HEK293T (cell line): Measurements from ENCODE around the gene TMEM144.

Experiments used
- BHLHE40 ChIP-seq: fragments of 450-650 bp; IDR thresholded peaks from 2 replicates; pipeline ENCODE4 v1.6.1; 2016; ENCODE audit warnings: mild to moderate bottlenecking, moderate library complexity, borderline replicate concordance
- CTBP1 ChIP-seq: fragments of 450-650 bp; IDR thresholded peaks from 2 replicates; pipeline ENCODE4 v1.6.1; 2016; ENCODE audit warnings: borderline replicate concordance
- ELF4 ChIP-seq: fragments of 450-650 bp; IDR thresholded peaks from 2 replicates; pipeline ENCODE4 v1.6.1; 2017; ENCODE audit warnings: antibody characterized with exemption
- FOXM1 ChIP-seq: fragments of 450-650 bp; IDR thresholded peaks from 2 replicates; pipeline ENCODE4 v1.6.1; 2017; ENCODE audit warnings: mild to moderate bottlenecking, borderline replicate concordance
- NFRKB ChIP-seq: fragments of 450-650 bp; IDR thresholded peaks from 2 replicates; pipeline ENCODE4 v1.6.1; 2016; ENCODE audit warnings: mild to moderate bottlenecking, moderate library complexity
- TARDBP ChIP-seq: fragments of 450-650 bp; IDR thresholded peaks from 2 replicates; pipeline ENCODE4 v1.6.1; 2016
- ZNF384 ChIP-seq: fragments of 450-650 bp; IDR thresholded peaks from 2 replicates; pipeline ENCODE4 v1.6.1; 2016

DNA sequence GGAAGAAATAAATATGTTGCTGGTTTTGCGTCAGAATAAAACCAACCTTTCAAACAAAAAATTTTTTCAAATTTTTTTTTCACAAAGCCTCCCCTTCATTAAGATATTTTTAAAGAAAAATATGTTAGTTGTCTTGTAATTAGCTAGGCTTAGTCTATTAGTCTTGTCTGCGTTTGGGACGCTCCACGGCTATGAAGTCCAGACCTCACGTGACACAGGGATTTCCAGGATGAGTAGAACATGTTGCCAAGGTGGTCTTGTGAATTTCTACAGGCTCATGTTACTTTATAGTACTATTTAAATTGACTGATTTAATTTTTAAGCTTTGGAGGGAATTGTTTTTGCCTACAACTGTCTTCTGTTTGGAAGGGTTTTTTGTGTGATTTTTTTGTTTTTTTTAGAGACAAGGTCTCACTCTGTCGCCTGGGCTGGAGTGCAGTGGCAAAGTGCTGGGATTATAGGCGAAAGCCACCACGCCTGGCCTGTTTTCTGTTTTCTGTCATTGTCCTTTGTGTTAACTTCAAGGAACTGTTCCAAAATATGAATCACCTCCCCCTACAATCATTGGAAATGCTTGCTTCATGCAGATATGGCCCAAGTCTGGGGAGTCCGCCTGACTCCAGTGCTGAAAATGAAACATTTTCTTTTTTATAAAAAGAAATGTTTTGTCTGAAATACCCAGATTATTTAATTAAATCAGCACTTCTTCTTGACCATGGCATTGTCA, 26.2 kb downstream of the TMEM144 start:
- no peak for TF ChIP-seq ZNF384
- no peak for TF ChIP-seq BHLHE40
- no peak for TF ChIP-seq CTBP1
- TF ChIP-seq TARDBP: no peak
- TF ChIP-seq FOXM1: no peak
- no peak for TF ChIP-seq NFRKB
- TF ChIP-seq ELF4: no peak
